NCI-H1694 (cell line): ENCODE data around the gene KAT6B.
A peak's percentile ranks its signal among the peaks of the same experiment; 100 is the strongest.

Experiments
- DNase-seq: peaks from one replicate; lab custom pipeline; 2025; lab: John Stamatoyannopoulos, UW

The KAT6B gene

GRCh38 chr10:75015442-75015841 lies 189.0 kb downstream of the KAT6B start:
- DNase-seq, result no peak

GRCh38 chr10:75016325-75016724 lies 189.9 kb downstream of the KAT6B start:
- DNase-seq, result no peak

- no peak for DNase-seq
Measured at GRCh38 chr10:75018251-75018650, 191.9 kb downstream of the KAT6B start.

DNA sequence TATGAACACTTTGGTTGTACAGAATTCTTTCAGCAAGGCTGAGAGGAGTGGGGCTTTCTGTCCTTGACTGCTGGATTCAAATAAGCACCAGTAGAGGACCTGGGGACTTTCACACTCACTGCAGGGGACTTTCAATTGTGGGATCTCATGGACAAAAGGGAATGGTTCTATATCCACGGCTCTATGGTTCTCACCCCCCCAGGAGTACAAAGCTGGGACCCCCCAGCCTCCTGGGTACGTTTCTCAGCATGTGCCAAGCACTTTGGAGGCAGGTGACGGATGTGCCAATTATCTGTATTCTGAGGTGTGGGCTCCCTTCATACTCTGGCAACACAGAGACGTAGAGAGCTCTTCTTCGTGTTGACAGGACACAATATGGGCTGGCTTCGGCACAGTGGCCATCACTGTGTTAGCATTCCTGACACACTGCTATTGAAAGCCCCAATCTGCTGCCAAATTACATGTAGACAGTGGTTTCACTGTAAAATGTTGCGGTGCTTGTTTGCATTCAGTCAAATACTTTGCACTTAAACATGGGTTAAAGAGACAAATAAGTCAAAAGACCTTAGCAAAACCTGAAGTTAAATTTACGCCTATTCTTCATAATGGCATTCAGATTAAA lies 192.4 kb downstream of the KAT6B start:
- DNase-seq, result no peak

DNA sequence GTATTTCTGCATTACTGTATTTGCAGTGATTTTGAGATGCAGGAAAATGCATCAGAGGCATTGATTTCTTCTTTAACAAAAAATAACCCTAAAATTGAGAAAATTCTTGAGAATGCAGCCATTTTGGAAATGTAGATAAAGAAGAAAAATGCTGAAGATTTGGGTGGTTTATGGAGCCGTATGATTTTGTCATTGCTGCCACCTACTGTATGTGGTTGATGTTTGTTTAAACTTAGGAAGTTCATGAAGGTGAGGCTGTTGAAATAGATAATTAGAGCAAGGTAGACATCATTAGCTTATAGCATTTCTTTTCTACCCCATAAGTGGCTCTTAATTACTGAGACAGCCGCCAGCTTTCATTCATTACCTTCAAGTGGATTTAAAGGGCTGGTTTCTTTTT lies 193.0 kb downstream of the KAT6B start:
- peak; percentile 17 for DNase-seq

DNA sequence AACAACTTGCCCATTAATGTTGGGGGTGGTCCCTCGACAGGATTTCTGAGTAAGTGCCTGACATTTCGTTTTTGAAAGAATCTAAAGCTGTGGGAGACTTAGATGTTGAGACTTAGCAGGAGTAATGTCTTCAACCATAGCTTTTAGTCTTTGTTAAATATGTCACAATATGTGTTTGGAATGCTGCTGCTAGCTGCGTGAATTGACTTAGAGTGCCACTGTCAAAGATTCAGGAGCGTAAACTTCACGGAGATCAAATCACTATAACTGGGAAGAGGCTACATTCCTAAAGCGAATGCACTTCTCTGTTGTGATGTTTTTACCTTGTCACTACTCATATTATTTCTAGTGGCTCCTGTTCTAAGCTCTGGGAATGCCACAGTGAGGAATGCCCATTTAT lies 193.8 kb downstream of the KAT6B start:
- no peak for DNase-seq

GRCh38 chr10:75021379-75022249 lies 195.2 kb downstream of the KAT6B start:
- DNase-seq, result no peak

DNA sequence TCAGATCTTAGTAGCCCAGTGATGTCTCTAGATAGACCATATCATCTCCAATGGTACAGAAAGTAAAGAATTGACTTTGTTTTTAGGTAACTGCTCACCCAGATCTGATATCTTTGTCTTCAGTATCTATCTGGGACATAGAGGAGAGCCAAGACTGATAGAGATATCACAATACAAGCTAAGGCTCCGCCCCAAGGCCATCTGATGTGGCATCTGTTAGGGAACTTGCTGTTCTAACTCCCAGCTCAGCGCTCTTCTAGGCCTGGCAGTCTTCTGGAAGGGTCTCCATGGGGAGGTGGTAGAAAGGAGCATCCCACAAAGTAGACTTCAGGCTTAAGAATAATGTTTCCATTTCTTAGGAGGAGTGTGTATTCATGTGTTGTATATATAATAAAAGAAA lies 196.7 kb downstream of the KAT6B start:
- no peak for DNase-seq

- DNase-seq, result no peak
Measured at GRCh38 chr10:75024971-75025523, 198.6 kb downstream of the KAT6B start.

- no peak for DNase-seq
Measured at GRCh38 chr10:75028049-75028448, 201.6 kb downstream of the KAT6B start.

DNA sequence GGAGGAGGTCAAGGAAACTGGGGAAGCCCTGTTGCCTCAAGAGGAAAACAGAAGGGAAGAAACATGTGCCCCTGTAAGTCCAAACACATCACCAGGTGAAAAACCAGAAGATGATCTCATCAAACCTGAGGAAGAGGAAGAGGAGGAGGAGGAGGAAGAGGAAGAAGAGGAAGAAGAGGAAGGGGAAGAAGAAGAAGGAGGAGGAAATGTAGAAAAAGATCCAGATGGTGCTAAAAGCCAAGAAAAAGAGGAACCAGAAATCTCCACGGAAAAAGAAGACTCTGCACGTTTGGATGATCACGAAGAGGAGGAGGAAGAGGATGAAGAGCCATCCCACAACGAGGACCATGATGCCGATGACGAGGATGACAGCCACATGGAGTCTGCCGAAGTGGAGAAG lies 202.3 kb downstream of the KAT6B start:
- no peak for DNase-seq

- no peak for DNase-seq
Measured at GRCh38 chr10:75029420-75029819, 203.0 kb downstream of the KAT6B start.

GRCh38 chr10:75029857-75030256 lies 203.5 kb downstream of the KAT6B start:
- peak; percentile 60 for DNase-seq

DNA sequence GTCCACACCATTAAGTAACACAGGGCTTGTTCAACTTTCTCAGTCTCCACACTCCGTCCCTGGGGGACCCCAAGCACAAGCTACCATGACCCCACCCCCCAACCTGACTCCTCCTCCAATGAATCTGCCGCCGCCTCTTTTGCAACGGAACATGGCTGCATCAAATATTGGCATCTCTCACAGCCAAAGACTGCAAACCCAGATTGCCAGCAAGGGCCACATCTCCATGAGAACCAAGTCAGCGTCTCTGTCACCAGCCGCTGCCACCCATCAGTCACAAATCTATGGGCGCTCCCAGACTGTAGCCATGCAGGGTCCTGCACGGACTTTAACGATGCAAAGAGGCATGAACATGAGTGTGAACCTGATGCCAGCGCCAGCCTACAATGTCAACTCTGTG lies 204.0 kb downstream of the KAT6B start:
- DNase-seq, result no peak

DNA sequence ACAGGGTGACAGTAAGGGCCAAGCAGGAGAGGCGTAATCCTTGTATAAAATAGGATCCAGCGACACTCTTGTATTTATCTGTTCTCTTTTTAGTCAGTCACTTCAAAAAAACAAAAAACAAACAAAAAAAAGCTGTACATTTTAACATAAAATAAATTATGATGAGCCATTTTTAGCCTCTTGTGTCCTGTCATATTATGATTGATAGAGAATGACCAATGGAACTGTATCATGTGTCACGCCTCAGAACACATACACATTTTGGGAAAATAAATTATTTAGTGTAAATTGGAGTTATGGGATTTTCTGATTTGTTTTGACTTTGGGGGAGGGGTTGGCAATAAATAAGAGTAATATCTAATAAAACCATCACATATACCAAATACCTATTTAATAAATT lies 205.7 kb downstream of the KAT6B start:
- DNase-seq, result no peak

DNA sequence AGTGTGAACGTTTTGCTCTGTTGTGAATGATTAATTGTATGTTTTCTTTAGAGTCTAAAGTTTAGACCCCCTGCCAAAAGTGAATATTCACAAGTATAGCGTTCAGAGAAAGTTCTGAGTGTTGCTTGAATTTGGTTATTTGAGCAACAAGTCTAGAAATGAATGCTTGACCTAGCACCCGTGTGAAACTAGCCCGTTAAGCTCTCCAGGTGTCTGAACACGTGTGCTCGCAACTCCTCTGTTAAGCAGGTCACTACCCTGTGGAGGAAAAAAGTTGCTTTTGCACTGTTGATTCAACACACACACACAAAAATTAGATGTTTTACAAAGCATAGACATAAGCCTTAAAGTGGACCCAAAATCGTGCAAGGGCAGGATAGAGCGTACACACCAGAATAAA lies 206.4 kb downstream of the KAT6B start:
- no peak for DNase-seq

- DNase-seq, result no peak
Measured at GRCh38 chr10:75033399-75034130, 207.2 kb downstream of the KAT6B start.

- no peak for DNase-seq
Measured at GRCh38 chr10:75034131-75034512, 207.7 kb downstream of the KAT6B start.

GRCh38 chr10:75034714-75035258 lies 208.4 kb downstream of the KAT6B start:
- DNase-seq, result no peak

DNA sequence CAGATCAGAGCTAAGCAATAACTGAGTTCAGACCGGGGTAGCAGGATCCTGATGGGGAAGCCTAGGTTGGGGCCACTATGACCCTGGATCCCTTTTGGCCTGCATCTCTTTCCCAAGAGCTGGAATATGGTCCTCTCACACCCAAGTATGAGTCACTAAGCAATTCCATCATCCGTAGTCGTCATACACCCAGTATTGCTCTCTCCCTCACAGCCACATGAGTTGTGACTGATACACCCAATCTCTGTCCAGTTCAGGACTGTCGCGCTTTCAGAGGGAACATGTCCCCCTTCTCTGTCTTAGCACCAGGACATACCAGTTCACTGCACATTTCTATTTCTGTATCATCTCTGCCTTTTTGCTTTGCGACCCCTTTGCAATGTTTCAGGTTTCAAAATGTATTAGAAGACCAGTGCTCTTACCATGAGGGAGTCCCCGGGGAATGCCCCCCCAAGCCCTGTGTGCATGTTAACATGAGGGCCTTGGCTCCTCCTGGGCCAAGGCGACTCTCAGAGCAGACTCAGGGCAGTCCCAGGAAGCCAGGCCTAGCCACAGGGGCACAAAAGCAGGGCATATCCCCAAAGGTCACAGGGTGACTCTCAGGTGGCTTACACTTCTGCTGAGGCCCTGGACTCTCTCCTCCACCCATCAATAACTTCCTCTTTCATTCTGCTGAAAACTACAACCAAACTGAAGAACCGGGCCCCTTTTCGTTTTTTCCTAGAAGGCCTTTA lies 209.7 kb downstream of the KAT6B start:
- DNase-seq, result no peak
